NCI-H1417 (cell line): ENCODE results near the gene UBXN6.

ENCODE experiments used
- DNase-seq, 3 experiments: peaks; one replicate each; lab custom pipeline; 2025; lab: John Stamatoyannopoulos, UW

UBXN6 gene, protein sequence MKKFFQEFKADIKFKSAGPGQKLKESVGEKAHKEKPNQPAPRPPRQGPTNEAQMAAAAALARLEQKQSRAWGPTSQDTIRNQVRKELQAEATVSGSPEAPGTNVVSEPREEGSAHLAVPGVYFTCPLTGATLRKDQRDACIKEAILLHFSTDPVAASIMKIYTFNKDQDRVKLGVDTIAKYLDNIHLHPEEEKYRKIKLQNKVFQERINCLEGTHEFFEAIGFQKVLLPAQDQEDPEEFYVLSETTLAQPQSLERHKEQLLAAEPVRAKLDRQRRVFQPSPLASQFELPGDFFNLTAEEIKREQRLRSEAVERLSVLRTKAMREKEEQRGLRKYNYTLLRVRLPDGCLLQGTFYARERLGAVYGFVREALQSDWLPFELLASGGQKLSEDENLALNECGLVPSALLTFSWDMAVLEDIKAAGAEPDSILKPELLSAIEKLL

DNA sequence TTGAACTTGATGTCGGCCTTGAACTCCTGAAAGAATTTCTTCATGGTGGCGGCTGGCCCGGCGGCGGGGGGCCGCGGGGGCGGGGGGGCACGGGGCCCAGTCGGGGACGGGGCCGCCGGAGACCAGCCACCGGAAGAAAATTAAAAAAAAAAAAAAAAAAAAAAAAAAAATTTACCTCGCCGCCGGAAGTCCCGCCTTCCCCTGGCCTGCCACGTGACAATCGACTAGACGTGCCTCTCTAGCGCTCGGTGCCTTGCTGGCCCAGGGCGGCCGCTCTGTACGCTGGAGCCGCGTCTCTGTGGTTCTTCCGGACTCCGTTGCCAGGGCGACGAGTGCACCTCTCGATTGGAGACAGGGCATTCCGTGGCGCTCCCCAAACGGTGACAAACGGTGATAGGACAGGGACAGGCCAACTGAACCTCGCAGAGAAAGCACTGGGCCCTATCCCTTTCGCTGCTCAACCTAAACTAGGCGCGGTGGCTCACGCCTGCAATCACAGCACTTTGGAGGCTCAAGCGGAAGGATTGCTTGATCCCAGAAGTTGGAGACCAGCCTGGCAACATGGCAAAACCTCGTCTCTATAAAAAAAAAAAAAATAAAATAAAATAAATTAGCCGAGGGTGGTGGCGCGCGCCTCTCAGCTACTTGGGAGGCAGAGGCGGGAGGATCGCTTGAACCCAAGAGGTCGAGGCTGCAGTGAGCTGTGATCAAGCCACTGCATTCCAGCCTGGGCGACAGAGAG is at the start of gene UBXN6:
Gene UBXN6 (minus strand): TSS at position 141 of the 742 bp plus-strand sequence. CDS start 97 bp downstream, at position 44.
- DNase-seq = peak; percentile 97 to 99 (median 99)

DNA sequence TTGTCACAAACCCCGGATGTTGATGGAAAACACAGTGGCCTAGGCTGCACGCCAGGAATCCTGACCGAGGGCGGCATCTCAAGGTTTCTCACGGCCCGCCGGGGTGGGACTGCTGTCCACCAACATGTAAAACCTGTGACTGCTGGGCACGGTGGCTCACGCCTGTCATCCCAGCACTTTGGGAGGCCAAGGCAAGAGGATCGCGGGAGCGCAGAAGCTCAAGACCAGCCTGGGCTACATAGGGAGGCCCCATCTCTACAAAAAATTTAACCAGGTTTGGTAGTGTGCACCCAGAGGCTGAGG is 49.5 kb upstream of the UBXN6 start:
- no peak for DNase-seq

DNA sequence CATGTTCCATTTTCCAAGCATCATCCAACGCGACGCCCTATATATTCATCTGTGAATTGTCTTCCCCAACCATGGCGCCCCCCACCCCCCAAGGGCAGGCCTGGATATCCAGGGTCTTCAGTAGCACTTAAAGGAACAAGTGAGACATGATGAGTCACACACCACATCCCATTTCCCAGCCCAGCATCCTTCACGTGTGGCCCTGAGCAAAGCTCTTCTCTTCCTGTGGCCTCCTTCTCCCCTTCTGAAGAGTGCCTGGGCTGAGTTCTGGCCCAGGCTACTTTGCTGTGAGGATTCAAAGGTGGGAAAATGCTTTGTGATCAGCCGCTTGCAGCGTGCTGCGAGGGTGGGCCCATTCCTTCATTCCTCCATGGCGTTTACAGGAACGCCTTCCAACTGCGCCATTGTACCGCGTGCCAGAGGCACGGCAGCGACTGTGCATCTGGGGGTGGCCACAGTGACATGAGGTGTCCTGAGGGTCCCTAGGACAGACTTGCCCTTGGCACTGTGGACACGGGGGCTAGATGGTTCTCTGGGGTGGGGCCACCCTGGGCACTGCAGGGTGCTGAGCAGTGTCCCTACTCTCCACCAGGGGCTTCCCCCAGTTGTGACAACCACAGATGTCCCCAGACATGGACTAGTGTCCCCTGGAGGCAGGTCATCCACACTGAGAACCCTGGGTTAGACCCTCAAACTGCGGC is 49.0 kb upstream of the UBXN6 start:
- DNase-seq = no peak

DNA sequence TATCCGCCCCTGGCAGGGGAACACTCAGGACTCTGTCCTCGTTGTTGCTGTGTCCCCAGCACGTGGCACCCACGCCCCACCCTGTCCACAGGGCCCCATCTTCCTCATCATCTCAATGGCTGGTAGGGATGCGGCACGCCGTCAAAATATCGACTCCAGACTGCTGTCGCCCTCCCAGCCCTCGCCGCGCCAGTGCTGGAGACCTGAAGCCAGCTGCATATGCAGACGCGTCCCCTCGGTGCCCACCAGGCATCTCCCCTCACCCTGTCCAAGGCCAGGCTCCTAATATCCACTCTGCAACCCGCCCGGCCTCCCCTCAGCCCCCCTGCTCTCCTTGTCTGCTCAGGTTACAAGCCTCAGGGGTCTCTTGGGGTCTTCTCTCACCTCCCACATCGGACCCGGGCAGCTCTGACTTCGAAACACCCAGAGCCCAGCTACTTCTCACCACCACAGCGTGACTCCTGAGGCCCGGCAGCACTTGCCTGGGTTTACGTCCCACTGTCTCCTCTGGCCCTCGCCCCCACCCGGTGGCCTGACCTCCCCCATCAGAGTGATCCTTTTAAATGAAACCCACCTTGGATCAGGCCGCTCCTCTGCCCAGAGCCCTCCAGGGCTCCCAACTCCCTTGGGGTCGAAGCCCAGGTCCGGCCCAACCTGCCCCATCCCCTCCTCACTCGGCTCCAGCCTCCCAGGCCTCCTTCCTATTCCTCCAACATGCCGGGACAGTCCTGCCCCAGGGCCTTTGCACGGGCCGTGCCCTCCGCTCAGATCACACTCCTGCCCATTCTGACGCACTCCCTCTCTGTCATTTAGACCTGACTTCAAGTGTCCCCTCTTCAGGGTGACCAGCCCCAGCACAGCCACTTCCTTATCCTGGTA is 48.2 kb upstream of the UBXN6 start:
- DNase-seq = no peak

DNA sequence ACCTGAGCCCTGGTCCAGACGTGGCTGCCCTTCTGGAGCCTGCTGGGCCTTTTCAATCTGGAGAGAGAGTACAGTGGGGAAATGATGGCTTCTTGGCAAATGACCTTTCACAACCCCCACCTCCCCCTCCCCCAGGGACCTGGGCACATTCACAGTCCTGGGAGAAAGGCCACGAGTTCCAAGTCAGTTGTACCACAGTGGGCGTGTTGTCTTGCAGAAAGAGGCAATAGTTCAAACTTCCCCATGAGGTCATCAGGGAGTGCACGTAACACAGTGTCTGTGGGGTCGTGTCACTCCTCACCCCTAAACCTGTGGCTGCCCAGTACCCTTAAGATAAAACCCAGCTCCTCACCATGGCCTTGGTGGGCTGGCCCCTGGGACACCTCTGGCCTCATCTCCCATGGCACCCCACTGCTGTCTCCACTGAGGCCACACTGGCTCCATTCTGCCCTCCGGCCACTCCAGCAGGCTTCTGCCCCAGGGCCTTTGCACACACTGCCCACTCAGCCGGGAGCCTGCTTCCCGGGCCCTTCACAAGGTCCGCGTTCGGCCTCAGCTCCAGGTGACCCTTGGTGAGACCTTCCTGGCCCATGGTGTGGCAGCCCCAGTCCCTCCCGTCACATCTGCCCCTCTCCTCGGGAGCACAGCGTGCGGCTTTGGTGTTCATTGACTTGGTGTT is 47.4 kb upstream of the UBXN6 start:
- DNase-seq = no peak

DNA sequence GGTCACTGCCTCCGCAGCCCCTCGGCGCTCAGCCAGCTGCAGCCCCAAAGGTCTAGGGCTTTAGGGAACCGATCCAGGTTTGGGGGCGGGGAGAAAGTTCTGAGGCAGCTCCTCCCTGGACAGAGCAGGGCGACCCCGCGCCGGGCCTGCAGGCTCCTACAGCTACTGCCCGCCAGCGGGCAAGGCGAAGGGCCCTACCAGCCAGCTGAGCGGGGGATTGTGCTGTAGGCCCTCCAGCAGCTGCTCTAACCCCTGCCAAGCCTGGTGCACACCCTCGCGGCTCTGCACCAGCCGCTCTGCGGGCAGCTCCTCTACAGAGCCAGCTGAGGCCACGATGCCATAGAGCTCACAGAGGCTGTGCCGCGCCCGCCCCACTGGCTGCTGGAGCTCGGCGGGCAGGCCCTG is 46.7 kb upstream of the UBXN6 start:
- no peak for DNase-seq

DNA sequence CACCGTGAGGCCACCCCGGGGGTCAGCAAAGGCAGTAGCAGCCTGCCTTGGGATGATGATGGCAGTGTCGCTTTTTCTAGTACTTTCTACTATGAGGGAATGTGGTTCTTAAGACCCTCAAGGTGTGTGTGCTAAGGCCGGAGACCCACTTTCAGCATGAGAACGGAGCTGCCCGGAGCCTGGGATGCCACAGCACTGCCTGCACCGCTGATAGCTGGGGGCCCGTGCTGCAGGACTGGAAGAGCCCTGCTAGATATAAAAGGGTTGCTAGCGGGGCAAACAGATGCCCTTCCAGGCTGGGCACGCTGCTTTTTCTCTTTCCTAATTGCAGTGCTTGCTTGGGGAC is 46.2 kb upstream of the UBXN6 start:
- no peak for DNase-seq

DNA sequence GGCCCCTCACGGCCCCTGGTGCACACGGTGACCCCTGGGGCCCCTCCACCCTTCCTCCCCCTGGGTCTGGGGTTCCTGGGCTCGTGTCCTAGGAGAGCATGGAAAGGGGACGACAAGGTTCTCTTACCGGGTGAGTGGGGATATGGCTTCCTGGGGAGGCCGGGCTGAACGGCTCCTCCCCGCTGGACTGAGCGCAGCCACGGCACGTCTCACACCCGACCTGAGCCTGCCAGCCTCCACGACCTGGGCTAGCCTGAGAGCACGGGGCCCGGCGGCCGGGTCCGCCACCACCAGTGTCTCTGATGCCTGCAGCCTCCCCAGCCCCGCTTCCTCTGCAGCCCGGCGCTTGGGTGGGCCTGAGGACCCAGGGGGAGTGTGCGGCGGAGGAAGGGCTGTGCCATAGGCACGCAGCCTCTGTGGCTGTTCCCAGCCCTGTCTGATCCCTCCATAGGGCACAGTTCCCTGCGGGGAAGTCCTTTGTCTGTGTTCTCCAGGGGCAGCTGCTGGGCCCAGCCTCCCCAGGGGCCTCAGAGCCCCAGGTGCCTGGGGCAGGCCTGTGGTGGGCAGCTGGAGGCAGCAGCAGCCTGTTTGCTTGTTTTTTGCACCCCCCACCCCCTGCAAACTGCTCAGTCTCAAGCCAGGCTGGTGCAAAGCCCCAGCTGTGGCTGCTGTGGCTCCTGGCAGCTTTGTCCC is 45.7 kb upstream of the UBXN6 start:
- DNase-seq = peak in 1 of 3 experiments; percentile 46

DNA sequence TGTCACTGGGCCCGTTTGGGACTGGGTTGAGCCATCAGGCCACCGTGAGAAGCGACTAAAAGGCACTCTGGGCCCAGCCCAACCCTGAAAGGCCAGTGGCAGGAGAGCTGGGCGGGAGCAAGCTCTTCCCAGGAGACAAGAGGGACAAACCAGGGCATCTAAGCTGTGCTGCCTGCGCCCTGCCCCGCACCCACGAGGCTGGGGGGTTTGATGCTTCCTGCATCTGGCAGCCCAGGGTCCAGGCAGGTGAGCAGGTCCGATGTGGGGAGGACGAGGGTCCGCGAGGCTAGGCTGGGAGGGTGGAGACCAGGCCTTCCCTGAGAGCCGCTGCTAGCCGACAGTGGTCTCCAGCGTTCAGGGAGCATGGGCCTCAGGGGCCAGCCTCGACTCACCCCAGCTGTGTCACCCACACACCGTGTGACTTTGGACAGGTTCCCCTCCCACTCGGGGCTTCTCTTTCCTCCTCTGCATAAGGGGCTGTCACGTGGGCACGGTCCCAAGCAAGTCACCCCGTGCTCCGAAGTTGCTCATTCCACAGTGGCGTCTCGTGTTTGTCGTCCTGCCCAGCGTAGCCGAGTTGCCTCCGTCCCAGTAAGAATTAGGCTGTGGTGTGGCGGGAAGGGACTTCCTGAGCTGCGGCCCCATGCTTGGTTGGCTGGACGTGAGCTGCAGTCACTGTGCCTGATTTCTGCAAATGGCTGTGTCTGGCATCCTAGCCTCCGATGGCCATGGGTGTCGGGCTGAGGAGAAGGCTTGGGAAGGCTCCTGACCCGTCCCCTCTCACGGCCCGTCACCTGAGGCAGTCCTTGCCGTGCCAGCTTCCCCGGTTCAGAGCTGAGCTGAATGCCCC is 44.9 kb upstream of the UBXN6 start:
- no peak for DNase-seq

DNA sequence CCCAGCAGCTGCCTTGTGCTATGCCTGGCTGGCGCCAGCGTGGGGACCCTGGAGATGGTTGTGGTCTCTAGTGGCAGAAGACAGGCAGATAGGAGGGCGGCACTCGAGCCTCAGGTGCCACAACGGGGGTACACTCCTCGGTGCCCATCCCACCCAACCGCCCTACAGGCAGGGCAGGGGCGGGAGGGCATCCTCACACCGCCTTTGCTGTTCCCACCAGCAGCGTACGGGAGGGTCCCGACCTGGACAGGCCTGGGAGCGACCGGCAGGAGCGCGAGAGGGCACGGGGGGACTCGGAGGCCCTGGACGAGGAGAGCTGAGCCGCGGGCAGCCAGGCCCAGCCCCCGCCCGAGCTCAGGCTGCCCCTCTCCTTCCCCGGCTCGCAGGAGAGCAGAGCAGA is 44.1 kb upstream of the UBXN6 start:
- no peak for DNase-seq

DNA sequence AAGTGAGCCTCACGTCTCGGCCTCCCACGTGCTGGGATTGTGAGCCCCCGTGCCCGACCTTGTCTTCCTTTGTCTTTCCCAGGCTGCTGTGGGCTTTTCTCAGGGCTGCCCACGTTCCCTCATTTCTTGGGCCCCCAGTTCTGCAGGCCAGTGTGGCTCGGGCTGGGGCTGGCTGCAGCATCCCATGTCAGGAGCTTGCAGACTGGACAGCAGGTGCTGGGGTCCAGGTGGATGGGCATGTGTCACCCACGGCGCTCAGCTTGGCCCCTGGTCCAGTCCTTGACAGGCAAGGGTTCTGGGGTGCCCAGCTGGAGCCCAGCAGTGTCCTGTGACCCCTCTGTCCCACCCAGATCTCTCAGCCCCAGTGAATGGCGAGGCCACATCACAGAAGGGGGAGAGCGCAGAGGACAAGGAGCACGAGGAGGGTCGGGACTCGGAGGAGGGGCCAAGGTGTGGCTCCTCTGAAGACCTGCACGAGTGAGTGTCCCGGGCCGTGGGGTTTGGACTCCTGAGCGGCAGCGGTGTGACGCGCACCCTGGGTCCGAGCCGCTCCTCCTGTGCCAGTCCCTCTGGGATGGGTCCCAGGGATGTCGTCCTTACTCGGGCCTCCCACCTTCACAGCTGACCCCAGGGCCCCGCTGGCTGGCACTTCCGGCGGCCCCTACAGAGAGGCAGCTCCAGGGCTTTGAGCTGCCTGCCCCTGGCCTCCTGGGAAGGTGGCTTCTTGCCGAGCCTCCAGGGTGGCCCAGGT is 43.4 kb upstream of the UBXN6 start:
- no peak for DNase-seq

DNA sequence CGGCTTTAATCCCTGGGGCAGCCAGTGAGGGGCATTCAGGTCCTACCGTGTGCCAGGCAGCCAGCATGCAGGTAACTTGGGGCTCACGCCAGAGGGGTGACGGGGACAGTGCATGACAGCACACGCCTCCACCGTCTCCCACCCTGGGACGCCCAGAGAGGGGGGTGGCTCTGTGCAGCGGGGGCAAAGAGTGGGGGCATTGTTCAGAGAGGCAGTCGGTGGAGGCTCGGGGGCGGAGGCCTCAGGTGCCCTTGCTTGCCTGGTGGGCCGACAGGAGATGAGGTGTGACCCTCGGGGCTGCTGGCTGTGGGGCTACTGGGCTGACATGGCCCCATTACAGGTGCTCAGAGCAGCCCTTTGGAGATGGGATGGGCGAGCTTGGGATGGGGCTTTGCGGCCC is 42.3 kb upstream of the UBXN6 start:
- DNase-seq = no peak

DNA sequence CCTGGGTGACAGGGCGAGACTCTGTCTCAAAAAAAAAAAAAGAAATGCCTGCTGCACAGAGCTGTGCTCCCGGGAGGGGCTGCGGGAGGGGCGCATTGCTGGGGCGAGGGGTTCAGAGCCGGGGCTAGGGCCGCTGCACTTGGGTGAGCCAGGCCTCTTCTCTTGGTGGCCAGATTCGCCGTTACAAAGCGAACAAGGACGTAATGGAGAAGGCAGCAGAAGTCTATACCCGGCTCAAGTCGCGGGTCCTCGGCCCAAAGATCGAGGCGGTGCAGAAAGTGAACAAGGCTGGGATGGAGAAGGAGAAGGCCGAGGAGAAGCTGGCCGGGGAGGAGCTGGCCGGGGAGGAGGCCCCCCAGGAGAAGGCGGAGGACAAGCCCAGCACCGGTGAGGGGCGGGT is 41.7 kb upstream of the UBXN6 start:
- DNase-seq = no peak

DNA sequence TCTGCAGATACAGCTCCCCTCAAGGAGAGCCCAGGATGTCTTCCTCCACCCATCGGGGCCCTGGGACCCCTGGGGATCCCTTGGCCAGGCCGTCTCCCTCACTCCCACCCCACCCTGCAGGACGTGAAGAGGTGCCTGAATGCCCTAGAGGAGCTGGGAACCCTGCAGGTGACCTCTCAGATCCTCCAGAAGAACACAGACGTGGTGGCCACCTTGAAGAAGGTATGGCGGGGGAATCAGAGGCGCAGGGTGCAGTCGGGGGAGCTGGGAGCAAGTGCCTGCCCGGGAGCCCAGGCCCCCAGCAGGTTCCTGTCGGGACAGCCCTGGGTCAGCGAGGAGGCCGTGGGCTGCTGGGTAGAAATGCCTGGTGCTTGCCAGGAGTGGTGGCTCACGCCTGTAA is 41.1 kb upstream of the UBXN6 start:
- DNase-seq = no peak

DNA sequence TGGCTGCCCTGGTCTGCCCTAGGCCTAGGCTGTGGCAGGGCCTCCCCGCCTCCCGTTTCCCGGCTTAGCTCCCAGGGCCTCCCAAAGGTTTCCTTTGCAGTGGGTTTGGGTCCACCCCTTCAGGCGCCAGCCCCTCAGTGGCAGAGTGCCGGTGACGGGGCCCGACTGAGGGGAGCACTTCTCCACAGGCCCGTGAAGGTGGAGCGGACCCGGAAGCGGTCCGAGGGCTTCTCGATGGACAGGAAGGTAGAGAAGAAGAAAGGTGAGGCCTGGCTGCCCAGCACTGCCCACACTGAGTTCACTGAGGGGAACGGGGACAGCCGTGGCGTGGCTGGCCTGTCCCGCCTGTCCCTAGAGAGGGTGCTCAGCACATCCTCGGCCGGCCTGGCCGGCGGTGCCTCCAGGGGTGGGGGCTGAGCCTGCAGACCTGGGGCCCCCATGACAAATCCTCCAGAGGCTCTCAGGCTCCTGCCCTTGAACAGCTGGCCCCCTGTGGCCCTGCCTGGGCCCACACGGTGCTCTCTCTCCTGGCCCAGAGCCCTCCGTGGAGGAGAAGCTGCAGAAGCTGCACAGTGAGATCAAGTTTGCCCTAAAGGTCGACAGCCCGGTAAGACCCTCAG is 40.3 kb upstream of the UBXN6 start:
- no peak for DNase-seq

DNA sequence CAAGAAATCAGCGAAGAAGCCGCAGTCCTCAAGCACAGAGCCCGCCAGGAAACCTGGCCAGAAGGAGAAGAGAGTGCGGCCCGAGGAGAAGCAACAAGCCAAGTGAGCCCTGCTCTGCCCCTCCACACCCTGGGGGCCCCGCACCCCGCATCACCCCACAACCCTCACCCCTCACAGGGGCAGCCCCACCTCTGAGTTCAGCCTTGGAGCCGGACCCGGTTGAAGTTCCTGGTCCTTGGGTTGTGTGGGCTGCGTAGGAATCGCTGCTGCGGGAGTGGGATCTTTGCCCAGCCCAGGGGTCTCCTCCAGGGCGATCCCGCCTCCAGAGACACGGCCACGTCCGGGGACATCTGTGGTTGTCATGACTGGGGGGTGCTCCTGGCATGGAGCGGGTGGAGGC is 38.7 kb upstream of the UBXN6 start:
- no peak for DNase-seq

DNA sequence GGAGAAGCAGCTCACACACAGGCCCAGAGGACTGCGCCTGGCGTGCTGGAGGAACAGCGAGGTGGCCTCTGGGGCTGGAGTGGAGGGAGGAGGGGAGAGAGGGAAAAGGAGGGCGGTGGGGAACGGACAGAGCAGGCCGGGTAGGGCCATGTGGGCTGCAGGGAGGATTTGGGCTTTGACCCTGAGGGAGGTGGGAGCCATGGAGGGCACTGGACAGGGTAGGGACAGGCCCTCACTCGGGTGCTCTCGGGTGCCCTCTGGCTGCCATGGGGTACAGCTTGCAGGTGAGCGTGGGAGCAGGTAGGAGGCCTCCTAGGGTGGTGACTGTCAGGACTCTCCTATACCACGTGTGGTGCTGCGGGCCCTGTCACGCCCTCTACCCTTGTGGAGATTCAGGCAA is 37.9 kb upstream of the UBXN6 start:
- DNase-seq = no peak

DNA sequence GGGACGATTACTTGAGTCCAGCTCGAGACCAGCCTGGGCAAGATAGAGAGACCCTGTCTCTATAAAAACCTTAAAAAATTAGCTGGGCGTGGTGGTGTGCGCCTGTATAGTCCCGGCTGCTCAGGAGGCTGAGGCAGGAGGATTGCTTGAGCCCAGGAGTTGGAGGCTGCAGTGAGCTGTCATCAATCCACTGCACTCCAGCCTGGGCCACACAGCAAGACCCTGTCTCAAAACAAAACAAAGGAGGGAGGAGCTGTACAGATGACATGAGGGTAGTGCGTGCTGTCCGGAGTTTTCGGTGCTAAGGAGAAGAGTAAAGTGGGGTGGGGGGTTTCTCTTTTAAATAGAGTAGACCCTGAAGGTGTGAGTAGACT is 37.1 kb upstream of the UBXN6 start:
- DNase-seq = no peak
